Osteoblast (primary cell): ENCODE data around the gene PLXND1. TPM values are rescaled to one million over a fixed set of nuclear protein-coding genes. Genes with fewer than 3 reads are reported as not detected.

Experiments
- DNase-seq: peaks from one replicate; pipeline ENCODE4 v3.0.0; 2011; ENCODE audit warnings: low spot score, mixed read lengths; ENCODE audit not compliant: insufficient read length; ENCODE audit errors: missing footprints
- H2AFZ ChIP-seq: 2 replicates; pipeline ENCODE4 v1.6.0; 2011; ENCODE audit warnings: mild to moderate bottlenecking, low read length
- H3K27ac ChIP-seq: 2 replicates; pipeline ENCODE4 v1.5.1; 2011; ENCODE audit warnings: mild to moderate bottlenecking, low read depth, low read length, moderate library complexity
- H3K27me3 ChIP-seq: 2 replicates; pipeline ENCODE4 v1.6.0; 2012; ENCODE audit warnings: mild to moderate bottlenecking, control low read depth, inconsistent platforms, low read length, moderate library complexity; ENCODE audit not compliant: insufficient read depth
- H3K36me3 ChIP-seq: 2 replicates; pipeline ENCODE4 v1.5.1; 2011; ENCODE audit warnings: mild to moderate bottlenecking, low read length, control low read depth, moderate library complexity; ENCODE audit not compliant: insufficient read depth
- H3K4me1 ChIP-seq: 2 replicates; pipeline ENCODE4 v1.5.1; 2011; ENCODE audit warnings: mild to moderate bottlenecking, low read length, control low read depth, moderate library complexity; ENCODE audit not compliant: insufficient read depth
- H3K4me2 ChIP-seq: 2 replicates; pipeline ENCODE4 v1.6.0; 2011; ENCODE audit warnings: mild to moderate bottlenecking, low read length; ENCODE audit not compliant: insufficient read depth
- H3K4me3 ChIP-seq: fragments of 200-600 bp; sonication (generic); 3 replicates; pipeline ENCODE4 v1.5.1; 2012; ENCODE audit warnings: mild to moderate bottlenecking, low read length, inconsistent platforms; ENCODE audit not compliant: insufficient read depth
- H3K79me2 ChIP-seq: 2 replicates; pipeline ENCODE4 v1.6.0; 2012; ENCODE audit warnings: mild to moderate bottlenecking, low read length, control low read depth, inconsistent platforms; ENCODE audit not compliant: insufficient read depth
- H3K9me3 ChIP-seq: 2 replicates; pipeline ENCODE4 v1.5.1; 2011; ENCODE audit warnings: low read depth, low read length, control low read depth
- H4K20me1 ChIP-seq: 2 replicates; pipeline ENCODE4 v1.6.0; 2012; ENCODE audit warnings: mild to moderate bottlenecking, low read length, control low read depth; ENCODE audit not compliant: insufficient read depth
- CTCF ChIP-seq: IDR thresholded peaks from 2 replicates; pipeline ENCODE4 v1.5.1; 2011; ENCODE audit warnings: mild to moderate bottlenecking, low read depth, low read length, moderate library complexity; ENCODE audit errors: extremely low read depth
- total RNA-seq: library from RNA; depleted of rRNA; stranded (reverse); fragments of >200 nt; gene quantifications from 2 replicates; pipeline ENCODE4 v1.2.3, GENCODE V29; 2012

PLXND1 gene
- total RNA-seq, 1 donor: 134 TPM

GRCh38 chr3:129567176-129567705, 39.2 kb downstream of the PLXND1 start:
- Histone ChIP-seq H3K79me2 (no peaks in the 10 kb centered on the region), H3K9me3 (no peaks in the 10 kb centered on the region), H3K4me3 (no peak overlapping the region), H3K4me1 (no peaks in the 10 kb centered on the region), H4K20me1 (no peaks in the 10 kb centered on the region), H3K27me3 (no peaks in the 10 kb centered on the region), H3K27ac (no peak overlapping the region), H3K36me3 (peaks cover 83% of the 10 kb centered on the region), H3K4me2 (no peak overlapping the region), H2AFZ (no peak overlapping the region)
- DNase-seq: no peak
- no peak for TF ChIP-seq CTCF

GRCh38 chr3:129565902-129566301, 40.6 kb downstream of the PLXND1 start:
- DNase-seq: no peak

GRCh38 chr3:129564981-129565644, 41.4 kb downstream of the PLXND1 start:
- DNase-seq: no peak

More at GRCh38 chr3:129565902-129566301, 40.6 kb downstream of the PLXND1 start:
- no peaks in the 10 kb centered on the region for H3K27me3 ChIP-seq
- H3K4me2 ChIP-seq: no peak overlapping the region
- no peaks in the 10 kb centered on the region for H4K20me1 ChIP-seq
- no peak overlapping the region for H3K27ac ChIP-seq
- H3K79me2 ChIP-seq: no peaks in the 10 kb centered on the region
- peaks cover 6% of the 10 kb centered on the region for H3K4me1 ChIP-seq
- H3K4me3 ChIP-seq: no peak overlapping the region
- H2AFZ ChIP-seq: no peak overlapping the region
- no peak for TF ChIP-seq CTCF
- H3K9me3 ChIP-seq: no peaks in the 10 kb centered on the region
- H3K36me3 ChIP-seq: peaks cover 76% of the 10 kb centered on the region

More at GRCh38 chr3:129564981-129565644, 41.4 kb downstream of the PLXND1 start:
- Histone ChIP-seq H3K4me1 (peaks cover 14% of the 10 kb centered on the region), H3K27ac (no peak overlapping the region), H3K4me3 (no peak overlapping the region), H4K20me1 (no peaks in the 10 kb centered on the region), H3K27me3 (no peaks in the 10 kb centered on the region), H3K79me2 (no peaks in the 10 kb centered on the region), H2AFZ (no peak overlapping the region), H3K4me2 (no peak overlapping the region), H3K36me3 (peaks cover 70% of the 10 kb centered on the region), H3K9me3 (no peaks in the 10 kb centered on the region)
- no peak for TF ChIP-seq CTCF
